Dermis microvascular lymphatic vessel endothelial cell (primary cell): ENCODE results near the gene MUC5B. TPM values are rescaled to one million over a fixed set of nuclear protein-coding genes. Genes with fewer than 3 reads are reported as not detected.
"Not testable (repeated sequence)": the region's sequence is repeated elsewhere in the genome, so short reads cannot be mapped to it uniquely, and the experiment has no call there.

Experiments
- DNase-seq, 2 donors: peaks; one replicate each; pipeline versions ENCODE4 v3.0.0 to v3.0.0-alpha.2; 2010; ENCODE audit warnings: low read depth in 2 of 2
- total RNA-seq: library from RNA; depleted of rRNA; stranded (reverse); fragments of >200 nt; gene quantifications from 2 replicates; pipeline ENCODE4 v1.2.1, GENCODE V29; 2014

MUC5B gene
- total RNA-seq, 1 donor from 2014 or later = not detected

DNA sequence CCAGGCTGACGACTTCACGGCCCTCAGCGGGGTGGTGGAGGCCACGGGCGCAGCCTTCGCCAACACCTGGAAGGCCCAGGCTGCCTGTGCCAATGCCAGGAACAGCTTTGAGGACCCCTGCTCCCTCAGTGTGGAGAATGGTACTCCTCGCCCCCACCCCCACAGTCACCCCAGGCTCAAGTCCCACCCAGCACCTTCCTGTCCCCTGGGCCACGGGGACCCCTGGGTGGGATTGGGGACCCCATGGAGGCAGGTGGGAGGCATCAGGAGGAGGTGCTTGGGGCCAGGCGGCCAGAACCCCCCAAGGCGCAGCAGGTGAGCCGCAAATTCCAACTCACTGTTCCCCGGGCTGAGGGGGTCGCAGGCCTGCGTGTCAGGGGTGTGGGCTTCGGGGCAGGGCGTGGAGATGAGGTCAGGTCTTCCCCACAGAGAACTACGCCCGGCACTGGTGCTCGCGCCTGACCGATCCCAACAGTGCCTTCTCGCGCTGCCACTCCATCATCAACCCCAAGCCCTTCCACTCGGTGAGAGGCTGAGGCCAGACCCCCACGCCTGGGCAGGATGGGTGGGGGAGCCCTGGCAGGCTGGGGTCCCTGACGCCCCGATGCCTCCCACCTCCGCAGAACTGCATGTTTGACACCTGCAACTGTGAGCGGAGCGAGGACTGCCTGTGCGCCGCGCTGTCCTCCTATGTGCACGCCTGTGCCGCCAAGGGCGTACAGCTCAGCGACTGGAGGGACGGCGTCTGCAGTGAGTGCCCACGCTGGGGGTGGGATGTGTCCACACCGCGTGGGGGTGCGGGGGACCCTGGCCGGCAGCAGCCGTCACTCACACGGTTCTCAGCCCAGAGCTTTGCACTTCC, 9.4 kb downstream of the MUC5B start:
- DNase-seq = no peak

DNA sequence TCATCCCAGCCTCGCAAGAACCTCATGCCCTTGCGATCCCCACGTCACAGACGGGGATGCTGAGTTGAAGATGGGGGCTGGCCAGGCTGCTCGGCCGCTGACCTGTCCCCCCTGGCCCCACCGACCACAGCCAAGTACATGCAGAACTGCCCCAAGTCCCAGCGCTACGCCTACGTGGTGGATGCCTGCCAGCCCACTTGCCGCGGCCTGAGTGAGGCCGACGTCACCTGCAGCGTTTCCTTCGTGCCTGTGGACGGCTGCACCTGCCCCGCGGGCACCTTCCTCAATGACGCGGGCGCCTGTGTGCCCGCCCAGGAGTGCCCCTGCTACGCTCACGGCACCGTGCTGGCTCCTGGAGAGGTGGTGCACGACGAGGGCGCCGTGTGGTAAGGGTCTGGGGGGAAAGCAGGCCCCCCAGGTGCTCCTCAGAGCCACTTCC, 10.0 kb downstream of the MUC5B start:
- no peak for DNase-seq

GRCh38 chr11:1233351-1234053, 10.6 kb downstream of the MUC5B start:
- DNase-seq = no peak

DNA sequence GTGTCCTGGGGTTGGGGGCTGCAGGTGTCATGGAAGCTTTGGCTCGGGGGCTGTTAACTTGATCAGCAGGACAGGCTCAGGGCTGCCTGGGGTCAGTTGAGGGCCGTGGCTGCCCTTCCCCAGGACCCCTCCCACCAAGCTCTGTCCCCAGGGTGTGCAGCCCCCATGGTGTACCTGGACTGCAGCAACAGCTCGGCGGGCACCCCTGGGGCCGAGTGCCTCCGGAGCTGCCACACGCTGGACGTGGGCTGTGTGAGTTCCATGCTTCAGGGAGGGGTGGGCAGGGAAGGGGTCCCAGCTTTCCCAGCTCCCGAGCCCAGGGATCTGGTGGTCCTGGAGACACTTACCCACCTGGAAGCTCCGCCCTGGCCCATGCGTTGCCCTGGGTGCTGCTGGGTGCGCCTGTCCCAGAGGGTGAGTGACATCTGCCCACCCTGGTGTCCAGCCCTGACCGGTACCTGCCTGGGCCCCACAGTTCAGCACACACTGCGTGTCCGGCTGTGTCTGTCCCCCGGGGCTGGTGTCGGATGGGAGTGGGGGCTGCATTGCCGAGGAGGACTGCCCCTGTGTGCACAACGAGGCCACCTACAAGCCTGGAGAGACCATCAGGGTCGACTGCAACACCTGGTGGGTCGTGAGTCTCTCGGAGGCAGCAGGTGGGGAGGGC, 11.3 kb downstream of the MUC5B start:
- no peak for DNase-seq

GRCh38 chr11:1234771-1235305, 12.0 kb downstream of the MUC5B start:
- DNase-seq = no peak

DNA sequence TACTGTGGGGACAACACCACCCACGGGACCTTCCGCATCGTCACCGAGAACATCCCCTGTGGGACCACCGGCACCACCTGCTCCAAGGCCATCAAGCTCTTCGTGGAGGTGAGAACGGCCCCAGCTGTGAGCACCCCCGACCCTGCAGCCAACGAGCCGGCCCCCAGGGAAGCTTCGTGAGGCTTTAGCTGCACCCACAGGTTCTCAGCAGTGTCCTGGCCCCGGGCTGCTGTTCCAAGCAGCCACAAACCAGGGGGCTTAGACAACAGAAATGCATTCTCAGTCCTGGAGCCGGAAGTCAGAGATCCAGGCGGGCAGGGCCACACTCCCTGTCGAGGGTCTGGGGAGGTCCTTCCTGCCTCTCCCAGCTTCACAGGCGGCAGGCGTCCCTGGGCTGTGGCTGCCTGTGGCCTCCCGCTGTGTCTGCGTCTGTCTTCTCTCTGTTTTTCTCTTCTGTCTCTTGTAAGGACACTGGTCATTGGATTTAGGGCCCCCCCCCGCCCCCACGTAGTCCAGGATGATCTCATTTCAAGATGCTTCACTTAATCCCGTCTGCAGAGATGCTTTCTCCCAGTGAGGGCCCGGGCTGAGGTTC, 12.5 kb downstream of the MUC5B start:
- DNase-seq = no peak

DNA sequence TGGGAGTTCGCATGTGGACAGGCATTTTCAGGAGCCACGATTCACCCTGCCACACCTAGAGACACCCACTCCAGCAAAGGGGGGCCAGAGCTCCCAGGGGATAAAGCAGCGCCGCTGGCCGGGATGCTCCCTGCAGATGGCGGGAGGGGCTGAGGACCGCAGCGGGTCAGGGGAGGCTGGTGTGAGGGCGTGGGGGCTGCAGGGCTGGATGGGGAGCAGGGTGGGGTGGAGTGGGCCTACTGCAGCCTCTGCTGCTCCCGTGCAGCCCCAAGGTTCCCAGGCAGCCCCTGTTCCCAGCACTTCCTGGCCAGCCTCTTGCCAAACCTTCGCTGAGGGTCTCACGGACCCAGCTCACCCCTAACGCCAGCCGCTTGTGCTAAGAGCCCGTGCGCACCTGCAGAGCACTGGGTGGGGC, 13.0 kb downstream of the MUC5B start:
- no peak for DNase-seq

GRCh38 chr11:1236316-1237127, 13.7 kb downstream of the MUC5B start:
- DNase-seq = no peak

GRCh38 chr11:1237128-1237580, 14.3 kb downstream of the MUC5B start:
- DNase-seq = no peak

- DNase-seq = no peak
These were observed 15.0 kb downstream of the MUC5B start for GRCh38 chr11:1237851-1238250.

GRCh38 chr11:1238767-1239595, 16.1 kb downstream of the MUC5B start:
- no peak for DNase-seq

DNA sequence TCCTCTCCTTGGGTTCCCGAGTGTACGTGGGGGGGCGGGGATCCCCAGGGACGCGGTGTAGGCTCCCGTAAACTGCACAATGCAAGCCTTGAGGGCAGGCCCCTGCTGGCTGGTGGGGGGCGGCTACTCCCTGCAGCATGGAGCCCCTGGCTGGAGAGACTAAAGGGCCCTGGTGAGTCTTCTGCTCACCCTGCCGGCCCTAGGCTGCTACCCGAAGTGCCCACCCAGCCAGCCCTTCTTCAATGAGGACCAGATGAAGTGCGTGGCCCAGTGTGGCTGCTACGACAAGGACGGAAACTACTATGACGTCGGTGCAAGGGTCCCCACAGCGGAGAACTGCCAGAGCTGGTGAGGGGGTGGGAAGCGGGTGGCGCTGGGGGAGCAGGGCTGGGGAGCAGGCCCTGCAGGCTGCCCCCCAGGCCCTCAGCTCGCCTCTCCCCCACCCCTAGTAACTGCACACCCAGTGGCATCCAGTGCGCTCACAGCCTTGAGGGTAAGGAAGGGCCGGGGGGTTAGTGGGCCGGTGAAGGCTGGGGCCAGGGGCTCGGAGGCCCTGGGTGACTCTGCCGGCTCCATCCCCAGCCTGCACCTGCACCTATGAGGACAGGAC, 16.8 kb downstream of the MUC5B start:
- no peak for DNase-seq

GRCh38 chr11:1240771-1241170, 17.9 kb downstream of the MUC5B start:
- DNase-seq = no peak

- no peak for DNase-seq
These were observed 18.8 kb downstream of the MUC5B start for GRCh38 chr11:1241706-1242105.

DNA sequence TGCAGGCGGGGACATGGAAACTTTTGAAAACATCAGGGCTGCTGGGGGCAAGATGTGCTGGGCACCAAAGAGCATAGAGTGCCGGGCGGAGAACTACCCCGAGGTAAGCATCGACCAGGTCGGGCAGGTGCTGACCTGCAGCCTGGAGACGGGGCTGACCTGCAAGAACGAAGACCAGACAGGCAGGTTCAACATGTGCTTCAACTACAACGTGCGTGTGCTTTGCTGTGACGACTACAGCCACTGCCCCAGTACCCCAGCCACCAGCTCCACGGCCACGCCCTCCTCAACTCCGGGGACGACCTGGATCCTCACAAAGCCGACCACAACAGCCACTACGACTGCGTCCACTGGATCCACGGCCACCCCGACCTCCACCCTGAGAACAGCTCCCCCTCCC, 19.4 kb downstream of the MUC5B start:
- DNase-seq = no peak

DNA sequence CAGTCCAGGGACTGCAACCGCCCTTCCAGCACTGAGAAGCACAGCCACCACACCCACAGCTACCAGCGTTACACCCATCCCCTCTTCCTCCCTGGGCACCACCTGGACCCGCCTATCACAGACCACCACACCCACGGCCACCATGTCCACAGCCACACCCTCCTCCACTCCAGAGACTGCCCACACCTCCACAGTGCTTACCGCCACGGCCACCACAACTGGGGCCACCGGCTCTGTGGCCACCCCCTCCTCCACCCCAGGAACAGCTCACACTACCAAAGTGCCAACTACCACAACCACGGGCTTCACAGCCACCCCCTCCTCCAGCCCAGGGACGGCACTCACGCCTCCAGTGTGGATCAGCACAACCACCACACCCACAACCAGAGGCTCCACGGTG, 19.9 kb downstream of the MUC5B start:
- DNase-seq = not testable (repeated sequence)

DNA sequence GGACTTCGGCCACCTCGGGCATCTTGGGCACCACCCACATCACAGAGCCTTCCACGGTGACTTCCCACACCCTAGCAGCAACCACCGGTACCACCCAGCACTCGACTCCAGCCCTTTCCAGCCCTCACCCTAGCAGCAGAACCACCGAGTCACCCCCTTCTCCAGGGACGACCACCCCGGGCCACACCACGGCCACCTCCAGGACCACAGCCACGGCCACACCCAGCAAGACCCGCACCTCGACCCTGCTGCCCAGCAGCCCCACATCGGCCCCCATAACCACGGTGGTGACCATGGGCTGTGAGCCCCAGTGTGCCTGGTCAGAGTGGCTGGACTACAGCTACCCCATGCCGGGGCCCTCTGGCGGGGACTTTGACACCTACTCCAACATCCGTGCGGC, 20.7 kb downstream of the MUC5B start:
- DNase-seq = not testable (repeated sequence)

- not testable (repeated sequence) for DNase-seq
These were observed 21.7 kb downstream of the MUC5B start for GRCh38 chr11:1244557-1244956.

DNA sequence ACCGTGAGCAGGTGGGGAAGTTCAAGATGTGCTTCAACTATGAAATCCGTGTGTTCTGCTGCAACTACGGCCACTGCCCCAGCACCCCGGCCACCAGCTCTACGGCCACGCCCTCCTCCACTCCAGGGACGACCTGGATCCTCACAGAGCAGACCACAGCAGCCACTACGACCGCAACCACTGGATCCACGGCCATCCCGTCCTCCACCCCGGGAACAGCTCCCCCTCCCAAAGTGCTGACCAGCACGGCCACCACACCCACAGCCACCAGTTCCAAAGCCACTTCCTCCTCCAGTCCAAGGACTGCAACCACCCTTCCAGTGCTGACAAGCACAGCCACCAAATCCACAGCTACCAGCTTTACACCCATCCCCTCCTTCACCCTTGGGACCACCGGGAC, 22.9 kb downstream of the MUC5B start:
- DNase-seq = not testable (repeated sequence)
